HEK293T (cell line): ENCODE data around the gene MERTK.
"Not testable (repeated sequence)": the region's sequence is repeated elsewhere in the genome, so short reads cannot be mapped to it uniquely, and the experiment has no call there.

Experiments used
- CTCF ChIA-PET: fragments of 350-600 bp; formaldehyde crosslinking; extraction: SDS; loops from one replicate; lab custom pipeline; 2021; ENCODE audit warnings: antibody characterized with exemption, inconsistent platforms; lab: Yijun Ruan, JAX
- POLR2A ChIA-PET: fragments of 350-600 bp; formaldehyde crosslinking; extraction: SDS; loops from one replicate; lab custom pipeline; 2020; ENCODE audit warnings: antibody characterized with exemption, inconsistent platforms; lab: Yijun Ruan, JAX
- DNase-seq: peaks from one replicate; pipeline ENCODE4 v3.0.0; 2012; ENCODE audit warnings: mixed read lengths; ENCODE audit errors: extremely low spot score
- ARNT ChIP-seq: fragments of 450-650 bp; IDR thresholded peaks from 2 replicates; pipeline ENCODE4 v1.6.1; 2017; ENCODE audit warnings: mild to moderate bottlenecking
- BHLHE40 ChIP-seq: fragments of 450-650 bp; IDR thresholded peaks from 2 replicates; pipeline ENCODE4 v1.6.1; 2016; ENCODE audit warnings: mild to moderate bottlenecking, moderate library complexity, borderline replicate concordance
- CTBP1 ChIP-seq: fragments of 450-650 bp; IDR thresholded peaks from 2 replicates; pipeline ENCODE4 v1.6.1; 2016; ENCODE audit warnings: borderline replicate concordance
- ELF4 ChIP-seq: fragments of 450-650 bp; IDR thresholded peaks from 2 replicates; pipeline ENCODE4 v1.6.1; 2017; ENCODE audit warnings: antibody characterized with exemption
- FOXA1 ChIP-seq: fragments of 450-650 bp; IDR thresholded peaks from 2 replicates; pipeline ENCODE4 v1.6.1; 2016; ENCODE audit warnings: mild to moderate bottlenecking
- FOXK2 ChIP-seq: fragments of 450-650 bp; IDR thresholded peaks from 2 replicates; pipeline ENCODE4 v1.6.1; 2016; ENCODE audit warnings: mild to moderate bottlenecking
- FOXM1 ChIP-seq: fragments of 450-650 bp; IDR thresholded peaks from 2 replicates; pipeline ENCODE4 v1.6.1; 2017; ENCODE audit warnings: mild to moderate bottlenecking, borderline replicate concordance
- HDGF ChIP-seq: fragments of 450-650 bp; IDR thresholded peaks from 2 replicates; pipeline ENCODE4 v1.6.1; 2017; ENCODE audit warnings: antibody characterized with exemption, borderline replicate concordance
- L3MBTL2 ChIP-seq: fragments of 450-650 bp; conservative IDR thresholded peaks from 2 replicates; pipeline ENCODE4 v1.6.1; 2016; ENCODE audit warnings: mild to moderate bottlenecking
- LEF1 ChIP-seq: fragments of 450-650 bp; IDR thresholded peaks from 2 replicates; pipeline ENCODE4 v1.6.1; 2017; ENCODE audit warnings: mild to moderate bottlenecking, borderline replicate concordance
- NFRKB ChIP-seq: fragments of 450-650 bp; IDR thresholded peaks from 2 replicates; pipeline ENCODE4 v1.6.1; 2016; ENCODE audit warnings: mild to moderate bottlenecking, moderate library complexity
- SP1 ChIP-seq: fragments of 450-650 bp; IDR thresholded peaks from 2 replicates; pipeline ENCODE4 v1.6.1; 2017
- SUZ12 ChIP-seq: fragments of 450-650 bp; IDR thresholded peaks from 2 replicates; pipeline ENCODE4 v1.6.1; 2016; ENCODE audit warnings: mild to moderate bottlenecking
- TARDBP ChIP-seq: fragments of 450-650 bp; IDR thresholded peaks from 2 replicates; pipeline ENCODE4 v1.6.1; 2016
- ZNF384 ChIP-seq: fragments of 450-650 bp; IDR thresholded peaks from 2 replicates; pipeline ENCODE4 v1.6.1; 2016
- TF ChIP-seq, protein P1 (sequence below): fragments of 450-650 bp; IDR thresholded peaks from 2 replicates; pipeline ENCODE4 v1.6.1; 2016

MERTK gene

DNA sequence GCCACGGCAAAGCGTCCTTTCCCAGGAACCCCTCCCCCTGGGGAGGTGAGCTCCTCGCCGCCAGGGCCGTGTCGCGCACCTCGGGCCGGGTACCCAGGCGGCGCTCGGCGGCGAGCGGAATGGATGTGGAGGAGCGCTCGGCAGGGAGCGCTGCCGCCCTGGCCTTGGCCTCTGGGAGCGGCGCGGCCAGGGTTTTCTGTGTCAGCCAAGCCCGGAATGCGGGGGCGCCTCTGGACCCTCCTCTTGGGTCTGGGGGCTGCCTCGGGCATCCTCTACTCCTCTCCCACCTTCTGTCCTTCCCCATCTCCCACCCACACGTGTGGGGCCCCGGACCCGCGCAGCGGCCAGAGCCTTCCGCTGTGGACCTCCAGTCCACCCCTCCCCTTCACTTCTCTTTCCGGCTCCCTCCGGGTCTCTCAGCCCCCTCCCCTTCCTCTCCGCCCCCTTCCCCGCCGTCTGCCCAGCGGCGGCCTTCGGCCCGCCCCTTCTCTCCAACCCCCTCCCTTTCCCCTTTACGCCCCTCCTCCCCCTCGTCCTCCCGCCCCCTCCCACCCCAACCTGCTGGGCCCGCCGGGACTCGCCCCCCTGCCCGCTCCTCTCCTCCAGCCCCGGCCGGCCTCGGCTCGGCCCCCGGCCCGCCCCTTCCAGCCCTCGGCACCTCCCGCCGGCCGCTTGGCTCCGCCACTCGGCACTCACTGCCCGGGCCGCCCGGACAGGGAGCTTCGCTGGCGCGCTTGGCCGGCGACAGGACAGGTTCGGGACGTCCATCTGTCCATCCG, at the start of gene MERTK:
TSS of gene MERTK (plus strand) at position 684 of the 779 bp plus-strand sequence. CDS start 129 bp downstream, outside the sequence.
- DNase-seq: peak; percentile 90
- POLR2A ChIA-PET: interaction anchor here (0.6 to 2.1 kb wide), 7 partner anchors 11 to 357 kb away, joined by 3 to 15 read pairs (median 4); partner anchors contain the start of genes ANAPC1 and ZC3H8
- TF ChIP-seq NFRKB: no peak
- TF ChIP-seq ZNF384: no peak
- no peak for TF ChIP-seq SP1
- TF ChIP-seq CTBP1: peak; percentile 55; the same call in 1 of the 2 replicates
- CTCF ChIA-PET: interaction anchor here (1.3 kb wide), 1 partner anchor 10 kb away, joined by 5 read pairs; no protein-coding TSS in a partner anchor

DNA sequence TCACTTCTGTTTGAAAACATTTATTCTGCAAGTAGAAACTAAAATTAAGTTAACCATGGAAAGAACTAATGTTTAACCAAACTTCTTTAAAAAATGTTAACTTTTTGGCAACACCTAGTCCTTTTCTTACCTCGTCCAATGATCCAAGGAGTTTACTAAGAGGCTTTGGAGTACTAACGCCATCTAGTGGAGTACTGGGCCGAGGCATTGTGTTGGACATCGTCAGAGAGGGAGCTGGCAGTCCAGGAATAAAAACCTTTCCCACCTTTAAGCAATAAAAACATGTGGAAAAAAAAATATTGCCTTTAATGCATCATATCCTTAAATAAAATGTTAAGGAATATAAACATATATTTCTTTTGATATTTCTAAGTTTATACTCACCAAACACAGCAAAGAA, 47.8 kb upstream of the MERTK start:
- DNase-seq, POLR2A ChIA-PET: not testable (repeated sequence)
- CTCF ChIA-PET: interaction anchor here (0.7 to 0.8 kb wide), 2 partner anchors 55 to 992 kb away, joined by 3 to 4 read pairs; no protein-coding TSS in a partner anchor

DNA sequence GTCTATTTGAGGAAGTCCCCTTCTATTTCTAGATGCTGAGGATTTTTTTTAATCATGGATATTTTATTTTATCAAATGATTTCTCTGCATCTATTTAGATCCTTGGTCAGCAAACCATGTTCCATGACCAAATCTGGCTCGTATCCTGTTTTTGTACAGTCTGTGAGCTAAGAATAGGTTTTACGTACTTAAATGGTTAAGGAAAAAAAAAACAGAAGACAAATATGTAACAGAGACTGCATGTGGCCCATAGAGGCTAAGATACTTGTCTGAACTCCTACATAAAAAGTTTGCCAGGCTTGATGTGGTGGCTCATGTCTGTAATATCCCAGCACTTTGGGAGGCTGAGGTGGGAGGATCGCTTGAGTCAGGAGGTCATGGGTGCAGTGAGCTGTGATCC, 45.9 kb upstream of the MERTK start:
- CTCF ChIA-PET, DNase-seq, POLR2A ChIA-PET: not testable (repeated sequence)

DNA sequence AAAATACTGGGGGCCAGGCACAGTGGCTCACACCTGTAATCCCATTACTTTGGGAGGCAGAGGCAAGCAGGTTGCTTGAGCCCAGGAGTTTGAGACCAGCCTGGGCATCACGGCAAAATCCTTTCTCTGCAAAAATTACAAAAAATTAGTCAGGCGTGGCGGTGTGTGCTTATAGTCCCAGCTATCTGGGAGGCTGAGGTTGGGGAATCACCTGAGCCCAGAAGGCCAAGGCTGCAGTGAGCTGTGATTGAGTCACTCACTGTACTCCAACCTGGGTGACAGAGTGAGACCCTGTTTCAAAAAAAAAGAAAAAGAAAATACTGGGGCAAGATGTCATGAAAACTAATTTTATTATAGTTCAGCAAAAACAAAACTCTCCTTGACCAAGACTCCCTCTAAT, 38.4 kb upstream of the MERTK start:
- POLR2A ChIA-PET, DNase-seq, CTCF ChIA-PET: not testable (repeated sequence)

DNA sequence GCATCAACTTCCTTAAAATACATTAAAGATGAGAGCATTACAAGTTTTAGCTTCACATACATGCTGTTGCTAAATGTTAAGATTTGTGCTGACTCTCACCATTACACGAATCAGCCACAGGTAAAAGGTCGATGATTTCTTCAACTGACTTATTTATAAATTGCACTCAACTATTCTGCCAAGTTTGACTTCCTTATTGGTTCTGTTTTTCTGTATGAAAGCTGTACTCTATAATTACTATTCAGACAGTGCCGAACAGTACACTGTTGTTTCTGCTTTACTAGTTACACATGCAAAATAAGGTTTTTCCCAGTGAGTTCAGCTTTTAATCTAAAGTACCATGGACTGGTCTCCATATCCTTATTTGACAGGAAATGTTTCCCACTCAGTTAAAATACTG, 33.3 kb upstream of the MERTK start:
- CTCF ChIA-PET, POLR2A ChIA-PET, DNase-seq: not testable (repeated sequence)

DNA sequence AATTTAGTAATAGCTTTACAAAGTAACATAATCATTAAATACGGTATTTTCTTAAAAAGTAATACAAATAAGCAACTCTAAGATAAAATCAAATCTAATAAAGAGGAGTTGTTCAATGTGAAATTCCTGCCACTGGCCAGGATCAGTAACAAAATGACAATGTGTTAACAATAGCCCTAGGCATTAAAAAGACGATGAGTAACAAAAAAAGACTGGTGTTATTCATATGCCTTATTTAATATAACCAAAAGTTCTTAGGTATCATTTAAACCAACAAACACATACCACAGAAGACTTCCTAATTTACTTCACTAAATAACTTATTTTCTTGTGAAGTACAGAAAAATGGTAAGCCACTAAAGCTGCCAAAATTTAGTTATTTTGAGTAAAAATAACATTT, 25.6 kb upstream of the MERTK start:
- POLR2A ChIA-PET, DNase-seq, CTCF ChIA-PET: not testable (repeated sequence)

DNA sequence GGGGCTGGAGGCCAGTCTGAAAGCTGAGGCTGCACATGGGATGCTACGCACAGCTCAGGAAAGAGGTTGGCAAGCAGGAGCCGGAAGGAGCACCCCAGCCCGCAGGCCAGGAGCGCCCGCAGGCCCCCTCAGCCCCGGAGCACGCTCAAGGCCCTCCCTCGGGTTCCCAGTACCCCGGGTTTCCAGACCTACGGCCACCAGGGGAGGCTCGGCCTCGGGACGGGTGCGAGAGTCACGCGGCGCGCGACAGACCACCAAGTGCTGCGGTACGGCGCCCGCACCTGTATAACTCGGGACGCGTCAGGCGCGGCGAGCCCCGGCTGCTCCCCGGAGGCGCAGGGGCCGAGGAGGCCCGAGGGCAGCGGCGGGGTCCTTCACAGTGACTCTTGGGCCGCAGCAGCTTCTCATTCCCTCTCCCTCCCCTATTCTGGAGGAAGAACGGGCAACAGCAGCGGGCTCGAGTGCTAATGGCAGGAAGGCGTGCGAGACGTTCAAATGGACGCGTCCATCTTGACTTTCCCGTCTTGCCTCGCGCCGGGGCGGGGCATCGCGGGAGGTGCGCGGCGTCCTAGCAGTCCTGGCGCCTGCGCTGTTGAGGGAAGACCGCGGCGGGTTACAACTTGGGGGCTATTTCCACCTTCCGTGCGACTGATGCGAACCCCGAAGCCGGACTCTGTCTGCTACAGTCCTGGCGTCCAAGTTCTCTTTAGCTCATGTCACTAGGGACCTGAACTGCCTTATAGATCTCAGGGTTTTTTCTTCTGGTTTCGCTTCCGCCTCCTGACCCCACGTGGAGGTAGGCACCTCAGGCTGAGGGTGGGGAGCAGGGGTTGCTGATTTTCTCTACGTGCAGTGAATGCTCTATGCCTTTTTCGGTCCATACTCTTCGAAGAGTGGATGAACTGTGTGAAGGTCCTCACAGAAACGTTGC, 14.5 kb upstream of the MERTK start, which contains the start of gene ANAPC1:
TSS of gene ANAPC1 (minus strand) at position 533 of the 931 bp plus-strand sequence. CDS start 3,368 bp downstream, outside the sequence.
- POLR2A ChIA-PET: interaction anchor here (0.7 to 2.3 kb wide), 7 partner anchors 13 to 763 kb away, joined by 3 to 15 read pairs (median 3); partner anchors contain the start of genes BCL2L11 and MERTK
- CTCF ChIA-PET: interaction anchor here (0.6 to 0.9 kb wide), 2 partner anchors 9 to 164 kb away, joined by 3 to 5 read pairs; no protein-coding TSS in a partner anchor
- no peak for TF ChIP-seq FOXA1
- TF ChIP-seq LEF1: no peak
- no peak for TF ChIP-seq FOXM1
- no peak for TF ChIP-seq HDGF
- peak; percentile 80 for TF ChIP-seq L3MBTL2
- TF ChIP-seq ELF4: peak; percentile 16
- no peak for TF ChIP-seq TARDBP
- TF ChIP-seq CTBP1: no peak
- DNase-seq: peak; percentile 85

DNA sequence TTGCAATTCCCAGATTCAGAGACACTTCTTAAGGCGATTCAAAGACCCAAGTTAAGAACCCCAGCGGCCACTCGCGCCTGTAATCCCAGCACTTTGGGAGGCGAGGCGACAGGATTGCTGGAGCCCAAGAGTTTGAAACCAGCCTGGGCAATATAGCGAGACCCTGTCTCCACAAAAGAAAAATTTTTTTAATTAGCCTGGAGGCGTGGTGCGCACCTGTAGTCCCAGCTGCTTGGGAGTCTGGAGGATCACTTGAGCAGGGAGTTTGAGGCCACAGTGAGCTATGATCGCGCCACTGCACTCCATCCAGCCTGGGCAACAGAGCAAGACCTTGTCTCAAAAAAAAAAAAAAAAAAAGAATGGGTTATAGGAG, 13.8 kb upstream of the MERTK start:
- CTCF ChIA-PET: interaction anchor here (0.6 kb wide), 1 partner anchor 163 kb away, joined by 3 read pairs; no protein-coding TSS in a partner anchor
- TF ChIP-seq BHLHE40: no peak
- 0 out of 2 replicates have a peak, but pooled peaks have one; percentile 14 for TF ChIP-seq ZNF384
- POLR2A ChIA-PET: interaction anchor here (0.6 to 2.3 kb wide), 2 partner anchors 14 to 170 kb away, joined by 3 to 15 read pairs; partner anchors contain the start of genes MERTK and TMEM87B
- DNase-seq: no peak

DNA sequence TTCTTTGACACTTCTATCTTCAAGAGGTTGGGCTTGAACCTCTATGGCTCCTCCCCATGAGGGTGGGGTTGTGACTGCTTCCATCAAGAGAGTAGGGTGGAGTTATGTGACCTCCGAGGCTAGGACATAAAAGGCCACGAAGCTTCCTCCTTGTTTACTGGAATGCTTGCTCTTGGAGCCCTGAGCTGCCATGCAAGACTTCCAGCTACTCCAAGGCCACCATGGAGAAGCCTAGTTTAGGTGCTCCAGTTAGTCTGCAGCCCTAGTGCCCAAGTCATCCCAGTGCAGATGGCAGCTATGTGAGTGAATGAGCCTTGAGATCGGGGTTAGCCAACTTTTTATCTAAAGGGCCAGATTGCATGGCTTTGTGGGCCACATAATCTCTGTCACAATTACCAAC, 2.4 kb upstream of the MERTK start:
- CTCF ChIA-PET: interaction anchor here (1.1 kb wide), 2 partner anchors 8 to 143 kb away, joined by 3 to 4 read pairs; no protein-coding TSS in a partner anchor

More for the DNA sequence above, 2.4 kb upstream of the MERTK start:
- POLR2A ChIA-PET: interaction anchor here (1.2 kb wide), 1 partner anchor 13 kb away, joined by 3 read pairs; no protein-coding TSS in a partner anchor
- TF ChIP-seq ELF4: no peak
- no peak for TF ChIP-seq BHLHE40
- TF ChIP-seq L3MBTL2: no peak
- TF ChIP-seq NFRKB: no peak
- TF ChIP-seq ARNT: no peak
- TF ChIP-seq CTBP1: no peak
- no peak for TF ChIP-seq FOXA1
- TF ChIP-seq, protein P1, sequence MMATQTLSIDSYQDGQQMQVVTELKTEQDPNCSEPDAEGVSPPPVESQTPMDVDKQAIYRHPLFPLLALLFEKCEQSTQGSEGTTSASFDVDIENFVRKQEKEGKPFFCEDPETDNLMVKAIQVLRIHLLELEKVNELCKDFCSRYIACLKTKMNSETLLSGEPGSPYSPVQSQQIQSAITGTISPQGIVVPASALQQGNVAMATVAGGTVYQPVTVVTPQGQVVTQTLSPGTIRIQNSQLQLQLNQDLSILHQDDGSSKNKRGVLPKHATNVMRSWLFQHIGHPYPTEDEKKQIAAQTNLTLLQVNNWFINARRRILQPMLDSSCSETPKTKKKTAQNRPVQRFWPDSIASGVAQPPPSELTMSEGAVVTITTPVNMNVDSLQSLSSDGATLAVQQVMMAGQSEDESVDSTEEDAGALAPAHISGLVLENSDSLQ: no peak
- no peak for TF ChIP-seq HDGF
- TF ChIP-seq SUZ12: no peak
- no peak for TF ChIP-seq LEF1
- TF ChIP-seq SP1: no peak
- TF ChIP-seq ZNF384: no peak
- no peak for TF ChIP-seq FOXK2
- TF ChIP-seq TARDBP: no peak
- TF ChIP-seq FOXM1: no peak
- no peak for DNase-seq
